ENCODE results near the gene TTC28.
"Not testable (repeated sequence)": the region's sequence is repeated elsewhere in the genome, so short reads cannot be mapped to it uniquely, and the experiment has no call there.

TTC28 gene

DNA sequence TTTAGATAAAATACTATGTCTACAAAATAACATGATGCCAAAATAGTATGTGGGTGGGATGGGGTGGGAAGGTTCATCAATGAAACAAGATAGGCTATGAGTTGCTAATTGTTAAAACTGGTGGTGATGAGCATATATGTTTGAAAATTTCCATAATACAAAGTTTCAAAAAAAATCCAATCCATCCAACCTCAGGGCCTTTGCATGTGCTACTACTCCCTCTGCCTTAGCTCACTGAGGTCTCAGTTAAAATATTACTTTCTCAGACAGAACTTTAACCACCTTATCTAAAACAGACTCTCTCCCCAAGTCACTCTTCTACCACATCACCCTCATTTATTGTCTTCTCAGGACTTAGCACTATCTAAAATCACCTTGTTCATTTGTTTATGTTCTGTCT lies 201.1 kb downstream of the TTC28 start:
- no peaks in the 10 kb centered on the region for H3K36me3 ChIP-seq (ENCODE audit: control insufficient read depth in 1 of 2, insufficient read depth in 2 of 2, low read length in 2 of 2)
- H3K9me3 ChIP-seq (ENCODE audit: control insufficient read depth in 1 of 2, low read length in 2 of 2), result no peaks in the 10 kb centered on the region
- no peaks in the 10 kb centered on the region for H3K27me3 ChIP-seq (ENCODE audit: low read depth, low read length)
- H3K4me3 ChIP-seq (ENCODE audit: low read depth in 1 of 2, low read length in 2 of 2), result no peak overlapping the region
- H3K27ac ChIP-seq (ENCODE audit: low read length), result no peak overlapping the region
- H3K4me1 ChIP-seq (ENCODE audit: control insufficient read depth in 1 of 2, insufficient read depth in 2 of 2, low read length in 2 of 2), result peaks cover 0 to 4% of the 10 kb centered on the region in 2 donors

DNA sequence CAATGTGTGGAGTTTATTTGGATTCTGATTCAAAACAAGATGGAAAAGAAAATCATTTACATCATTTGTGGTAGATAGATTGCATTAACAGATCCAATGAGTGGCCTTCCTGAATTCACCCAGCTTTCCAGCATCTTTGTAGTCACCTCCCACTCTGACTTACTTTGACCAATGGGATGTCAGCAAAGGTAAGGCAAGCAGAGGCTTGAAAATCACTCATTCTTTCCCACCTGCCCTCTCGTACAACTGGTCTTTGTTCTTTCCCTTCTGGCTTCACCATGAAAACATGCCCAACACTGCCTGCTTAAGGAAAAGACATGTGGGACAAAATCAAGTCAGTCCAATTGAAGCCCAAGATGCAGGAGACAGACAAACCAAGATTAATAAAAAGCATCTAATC lies 202.1 kb downstream of the TTC28 start:
- peaks cover 0 to 4% of the 10 kb centered on the region in 2 donors for H3K4me1 ChIP-seq (ENCODE audit: control insufficient read depth in 1 of 2, insufficient read depth in 2 of 2, low read length in 2 of 2)
- H3K4me3 ChIP-seq (ENCODE audit: low read depth in 1 of 2, low read length in 2 of 2), result no peak overlapping the region
- H3K9me3 ChIP-seq (ENCODE audit: control insufficient read depth in 1 of 2, low read length in 2 of 2), result no peaks in the 10 kb centered on the region
- no peak overlapping the region for H3K27ac ChIP-seq (ENCODE audit: low read length)
- no peaks in the 10 kb centered on the region for H3K36me3 ChIP-seq (ENCODE audit: control insufficient read depth in 1 of 2, insufficient read depth in 2 of 2, low read length in 2 of 2)
- no peaks in the 10 kb centered on the region for H3K27me3 ChIP-seq (ENCODE audit: low read depth, low read length)

DNA sequence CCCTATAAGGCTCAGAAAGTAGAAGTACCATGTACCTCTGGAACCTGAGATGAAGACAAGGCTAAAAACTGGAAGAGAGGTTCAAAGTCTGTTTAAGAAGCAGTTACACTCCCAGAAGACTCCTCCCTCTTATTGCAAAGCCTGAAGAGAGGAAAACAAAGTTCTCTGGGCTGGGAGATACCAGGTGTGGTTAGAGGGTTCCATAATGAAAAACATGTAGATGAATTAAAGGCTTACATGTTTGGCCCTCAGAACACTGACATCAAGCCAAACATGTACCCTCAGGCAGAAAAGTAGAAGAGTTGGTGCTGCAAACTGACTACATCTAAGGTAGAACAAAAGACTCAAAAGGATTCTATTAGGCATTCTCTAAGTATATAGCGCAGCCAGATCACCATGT lies 205.3 kb downstream of the TTC28 start:
- H3K27ac ChIP-seq (ENCODE audit: low read length), result no peak overlapping the region
- H3K4me1 ChIP-seq (ENCODE audit: control insufficient read depth in 1 of 2, insufficient read depth in 2 of 2, low read length in 2 of 2), result no peaks in the 10 kb centered on the region
- H3K27me3 ChIP-seq (ENCODE audit: low read depth, low read length), result no peaks in the 10 kb centered on the region
- no peaks in the 10 kb centered on the region for H3K36me3 ChIP-seq (ENCODE audit: control insufficient read depth in 1 of 2, insufficient read depth in 2 of 2, low read length in 2 of 2)
- no peaks in the 10 kb centered on the region for H3K9me3 ChIP-seq (ENCODE audit: control insufficient read depth in 1 of 2, low read length in 2 of 2)
- no peak overlapping the region for H3K4me3 ChIP-seq (ENCODE audit: low read depth in 1 of 2, low read length in 2 of 2)

DNA sequence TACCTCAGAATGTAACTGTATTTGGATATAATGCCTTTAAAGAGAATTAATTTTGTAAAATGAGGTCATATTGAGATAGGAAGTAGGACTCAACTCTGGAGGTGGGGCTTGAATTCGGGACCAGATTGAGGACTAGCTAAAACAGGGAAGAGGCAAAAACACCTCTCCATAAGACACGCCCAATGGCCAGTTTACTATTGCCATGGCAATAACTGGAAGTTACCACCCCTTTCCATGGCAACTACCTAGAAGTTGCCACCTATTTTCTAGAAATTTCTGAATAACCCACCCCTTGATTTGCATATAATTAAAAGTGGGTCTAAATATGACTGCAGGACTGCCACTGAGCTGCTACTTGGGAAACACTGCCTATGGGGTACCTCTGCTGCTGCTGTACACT lies 206.4 kb downstream of the TTC28 start:
- no peaks in the 10 kb centered on the region for H3K27me3 ChIP-seq (ENCODE audit: low read depth, low read length)
- no peaks in the 10 kb centered on the region for H3K4me1 ChIP-seq (ENCODE audit: control insufficient read depth in 1 of 2, insufficient read depth in 2 of 2, low read length in 2 of 2)
- H3K4me3 ChIP-seq (ENCODE audit: low read depth in 1 of 2, low read length in 2 of 2), result no peak overlapping the region
- no peaks in the 10 kb centered on the region for H3K36me3 ChIP-seq (ENCODE audit: control insufficient read depth in 1 of 2, insufficient read depth in 2 of 2, low read length in 2 of 2)
- H3K27ac ChIP-seq (ENCODE audit: low read length), result no peak overlapping the region
- no peaks in the 10 kb centered on the region for H3K9me3 ChIP-seq (ENCODE audit: control insufficient read depth in 1 of 2, low read length in 2 of 2)

DNA sequence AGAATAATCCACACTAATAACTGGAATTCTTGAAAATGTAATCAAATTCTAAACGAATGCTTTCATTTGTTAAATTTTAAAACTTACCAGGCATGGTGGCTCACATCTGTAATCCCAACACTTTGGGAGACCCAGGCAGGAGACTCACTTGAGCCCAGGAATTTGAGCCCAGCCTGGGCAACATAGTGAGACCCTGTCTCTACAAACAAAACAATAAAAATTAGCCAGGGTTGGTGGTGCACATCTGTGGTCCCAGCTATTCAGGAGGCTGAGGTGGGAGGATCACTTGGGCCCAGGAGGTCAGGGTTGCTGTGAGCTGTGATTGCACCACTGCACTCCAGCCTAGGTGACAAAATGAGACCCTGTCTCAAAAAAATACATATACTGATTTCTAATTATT lies 212.6 kb downstream of the TTC28 start:
- H3K36me3 ChIP-seq (ENCODE audit: control insufficient read depth in 1 of 2, insufficient read depth in 2 of 2, low read length in 2 of 2); H3K9me3 ChIP-seq (ENCODE audit: control insufficient read depth in 1 of 2, low read length in 2 of 2); H3K4me3 ChIP-seq (ENCODE audit: low read depth in 1 of 2, low read length in 2 of 2); H3K27ac ChIP-seq (ENCODE audit: low read length); H3K27me3 ChIP-seq (ENCODE audit: low read depth, low read length); H3K4me1 ChIP-seq (ENCODE audit: control insufficient read depth in 1 of 2, insufficient read depth in 2 of 2, low read length in 2 of 2): not testable (repeated sequence)

DNA sequence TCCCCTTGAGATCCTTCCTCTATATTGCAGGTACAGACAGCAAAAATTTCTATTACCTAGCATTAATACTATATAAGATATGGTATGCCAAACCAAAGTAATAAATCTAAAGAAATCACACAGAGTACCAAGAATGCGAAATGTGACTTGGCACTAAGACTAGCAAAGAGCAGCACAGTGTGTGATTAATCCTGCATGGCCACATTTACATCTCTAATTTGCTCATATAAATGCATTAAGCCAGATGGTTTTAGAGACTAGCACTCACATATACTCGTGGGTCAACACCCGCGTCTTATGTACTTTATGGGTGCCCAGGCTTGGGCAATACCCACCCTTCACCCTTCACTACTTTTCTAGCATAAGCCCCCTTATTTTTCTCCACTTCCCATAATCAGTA lies 213.2 kb downstream of the TTC28 start:
- Histone ChIP-seq H3K4me1 (ENCODE audit: control insufficient read depth in 1 of 2, insufficient read depth in 2 of 2, low read length in 2 of 2) (no peaks in the 10 kb centered on the region), H3K9me3 (ENCODE audit: control insufficient read depth in 1 of 2, low read length in 2 of 2) (no peaks in the 10 kb centered on the region), H3K27ac (ENCODE audit: low read length) (no peak overlapping the region), H3K4me3 (ENCODE audit: low read depth in 1 of 2, low read length in 2 of 2) (no peak overlapping the region), H3K27me3 (ENCODE audit: low read depth, low read length) (no peaks in the 10 kb centered on the region), H3K36me3 (ENCODE audit: control insufficient read depth in 1 of 2, insufficient read depth in 2 of 2, low read length in 2 of 2) (no peaks in the 10 kb centered on the region)

DNA sequence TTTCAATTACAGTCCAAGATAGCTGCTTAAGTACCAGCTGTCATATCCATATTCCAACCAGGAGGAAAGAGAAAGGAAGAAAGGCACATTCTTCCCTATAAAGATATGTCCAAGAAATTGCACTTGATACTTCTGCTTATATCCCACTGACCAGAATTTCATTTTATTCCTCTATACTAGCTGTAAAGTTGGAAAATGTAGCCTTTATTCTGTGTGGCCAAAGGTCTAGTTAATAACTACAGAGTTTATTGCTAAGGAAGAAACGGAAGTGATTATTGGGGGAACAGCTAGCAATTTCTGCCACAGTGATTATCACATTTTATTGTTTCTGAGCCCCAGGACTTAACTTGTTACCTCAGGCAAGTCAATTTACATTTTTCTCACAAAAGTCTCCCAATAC lies 213.8 kb downstream of the TTC28 start:
- Histone ChIP-seq H3K27ac (ENCODE audit: low read length) (no peak overlapping the region), H3K27me3 (ENCODE audit: low read depth, low read length) (no peaks in the 10 kb centered on the region), H3K4me1 (ENCODE audit: control insufficient read depth in 1 of 2, insufficient read depth in 2 of 2, low read length in 2 of 2) (no peaks in the 10 kb centered on the region), H3K9me3 (ENCODE audit: control insufficient read depth in 1 of 2, low read length in 2 of 2) (no peaks in the 10 kb centered on the region), H3K36me3 (ENCODE audit: control insufficient read depth in 1 of 2, insufficient read depth in 2 of 2, low read length in 2 of 2) (no peaks in the 10 kb centered on the region), H3K4me3 (ENCODE audit: low read depth in 1 of 2, low read length in 2 of 2) (no peak overlapping the region)

DNA sequence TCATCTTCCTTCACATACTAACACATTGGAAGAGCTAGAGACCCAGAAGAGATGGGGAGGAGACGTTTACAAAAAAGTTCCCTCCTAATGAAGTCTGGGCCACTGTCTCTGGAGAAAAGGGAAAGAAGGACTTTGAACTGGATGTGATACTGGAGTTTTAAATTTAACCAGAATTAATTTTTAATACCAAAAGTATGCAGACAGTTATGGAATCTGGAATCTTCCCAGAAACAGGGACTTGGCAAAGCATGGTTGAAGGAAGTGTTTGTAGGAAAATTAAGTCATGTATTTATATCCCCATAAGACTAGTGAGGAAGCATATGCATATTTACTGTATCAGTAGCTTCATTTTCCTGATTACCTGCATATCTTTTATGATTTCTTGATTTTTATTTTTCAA lies 215.5 kb downstream of the TTC28 start:
- Histone ChIP-seq H3K27me3 (ENCODE audit: low read depth, low read length) (no peaks in the 10 kb centered on the region), H3K9me3 (ENCODE audit: control insufficient read depth in 1 of 2, low read length in 2 of 2) (no peaks in the 10 kb centered on the region), H3K27ac (ENCODE audit: low read length) (no peak overlapping the region), H3K4me3 (ENCODE audit: low read depth in 1 of 2, low read length in 2 of 2) (no peak overlapping the region), H3K36me3 (ENCODE audit: control insufficient read depth in 1 of 2, insufficient read depth in 2 of 2, low read length in 2 of 2) (no peaks in the 10 kb centered on the region), H3K4me1 (ENCODE audit: control insufficient read depth in 1 of 2, insufficient read depth in 2 of 2, low read length in 2 of 2) (no peaks in the 10 kb centered on the region)

DNA sequence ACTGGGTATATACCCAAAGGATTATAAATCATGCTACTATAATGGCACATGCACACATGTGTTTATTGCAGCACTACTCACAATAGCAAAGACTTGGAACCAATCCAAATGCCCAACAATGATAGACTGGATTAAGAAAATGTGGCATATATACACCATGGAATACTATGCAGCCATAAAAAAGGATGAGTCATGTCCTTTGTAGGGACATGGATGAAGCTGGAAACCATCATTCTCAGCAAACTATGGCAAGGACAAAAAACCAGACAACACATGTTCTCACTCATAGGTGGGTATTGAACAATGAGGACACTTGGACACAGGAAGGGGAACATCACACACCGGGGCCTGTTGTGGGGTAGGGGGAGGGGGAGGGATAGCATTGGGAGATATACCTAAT lies 216.2 kb downstream of the TTC28 start:
- H3K4me1 ChIP-seq (ENCODE audit: control insufficient read depth in 1 of 2, insufficient read depth in 2 of 2, low read length in 2 of 2); H3K4me3 ChIP-seq (ENCODE audit: low read depth in 1 of 2, low read length in 2 of 2); H3K36me3 ChIP-seq (ENCODE audit: control insufficient read depth in 1 of 2, insufficient read depth in 2 of 2, low read length in 2 of 2); H3K9me3 ChIP-seq (ENCODE audit: control insufficient read depth in 1 of 2, low read length in 2 of 2); H3K27ac ChIP-seq (ENCODE audit: low read length); H3K27me3 ChIP-seq (ENCODE audit: low read depth, low read length): not testable (repeated sequence)

DNA sequence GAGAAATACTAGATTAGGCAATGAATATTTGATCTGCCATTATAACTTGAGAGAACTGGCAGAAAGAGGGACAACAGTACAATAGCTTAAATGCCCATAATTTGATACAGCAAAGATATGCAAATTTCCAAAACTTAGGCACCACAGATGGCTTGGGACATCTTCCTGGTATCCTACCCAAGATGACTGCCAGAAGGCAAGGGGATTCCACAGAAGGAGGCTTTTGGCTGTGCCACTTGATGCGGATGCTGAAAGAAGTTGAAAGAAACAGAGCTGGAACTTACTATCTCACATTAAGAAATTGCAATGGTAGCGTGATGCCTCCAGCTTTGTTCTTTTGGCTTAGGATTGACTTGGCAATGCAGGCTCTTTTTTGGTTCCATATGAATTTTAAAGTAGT lies 216.7 kb downstream of the TTC28 start:
- Histone ChIP-seq H3K9me3 (ENCODE audit: control insufficient read depth in 1 of 2, low read length in 2 of 2) (no peaks in the 10 kb centered on the region), H3K4me1 (ENCODE audit: control insufficient read depth in 1 of 2, insufficient read depth in 2 of 2, low read length in 2 of 2) (no peaks in the 10 kb centered on the region), H3K4me3 (ENCODE audit: low read depth in 1 of 2, low read length in 2 of 2) (no peak overlapping the region), H3K27ac (ENCODE audit: low read length) (no peak overlapping the region), H3K36me3 (ENCODE audit: control insufficient read depth in 1 of 2, insufficient read depth in 2 of 2, low read length in 2 of 2) (no peaks in the 10 kb centered on the region), H3K27me3 (ENCODE audit: low read depth, low read length) (no peaks in the 10 kb centered on the region)

DNA sequence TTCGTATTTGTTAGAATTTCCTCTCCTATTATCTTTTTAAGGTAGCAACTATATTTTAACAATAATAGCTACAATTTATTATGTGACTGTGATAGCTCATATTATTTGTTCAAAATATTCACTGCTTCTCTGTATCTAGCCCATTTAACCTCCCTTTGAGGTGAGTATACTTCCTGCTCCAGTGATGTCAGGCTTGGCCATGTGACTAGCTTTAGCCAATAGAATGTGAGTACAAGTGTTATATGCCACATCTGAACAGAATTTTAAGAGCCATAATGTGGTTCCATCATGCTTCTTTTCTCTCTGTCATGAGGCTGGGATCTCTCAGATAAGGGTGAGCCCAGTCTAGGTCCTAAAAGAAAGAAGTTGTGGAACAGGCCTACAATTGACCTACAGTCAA lies 217.6 kb downstream of the TTC28 start:
- H3K4me3 ChIP-seq (ENCODE audit: low read depth in 1 of 2, low read length in 2 of 2), result no peak overlapping the region
- no peak overlapping the region for H3K27ac ChIP-seq (ENCODE audit: low read length)
- H3K9me3 ChIP-seq (ENCODE audit: control insufficient read depth in 1 of 2, low read length in 2 of 2), result no peaks in the 10 kb centered on the region
- no peaks in the 10 kb centered on the region for H3K27me3 ChIP-seq (ENCODE audit: low read depth, low read length)
- H3K4me1 ChIP-seq (ENCODE audit: control insufficient read depth in 1 of 2, insufficient read depth in 2 of 2, low read length in 2 of 2), result no peaks in the 10 kb centered on the region
- no peaks in the 10 kb centered on the region for H3K36me3 ChIP-seq (ENCODE audit: control insufficient read depth in 1 of 2, insufficient read depth in 2 of 2, low read length in 2 of 2)

DNA sequence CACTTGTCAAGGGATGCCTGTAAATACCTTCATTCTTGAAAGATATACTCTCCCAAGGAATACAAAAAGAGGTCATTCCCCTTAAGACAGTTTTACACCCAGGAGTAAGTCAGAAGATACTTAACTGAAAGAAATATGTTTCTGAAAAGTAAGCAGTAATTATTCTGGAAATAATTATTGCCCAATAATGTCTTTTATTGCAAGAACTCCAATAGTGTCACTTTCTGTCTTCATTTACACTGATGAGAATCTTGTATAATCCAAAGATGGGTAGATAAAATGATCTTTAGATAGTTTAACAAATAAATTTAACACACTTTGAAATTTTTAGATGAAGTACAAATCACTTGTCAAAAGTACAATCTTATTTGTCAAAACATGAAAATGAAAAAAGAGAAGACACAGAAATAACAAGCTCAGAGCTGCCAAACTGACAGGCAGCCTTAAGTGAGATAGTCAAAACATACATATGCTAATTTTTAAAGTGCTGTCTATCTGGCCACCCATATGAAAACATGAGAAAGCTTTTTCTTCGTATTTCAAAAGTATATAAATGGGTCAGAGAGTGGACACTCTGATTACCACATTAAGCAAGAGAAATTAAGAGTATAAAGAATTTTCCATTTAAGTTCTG lies 225.1 kb downstream of the TTC28 start:
- Histone ChIP-seq H3K27me3 (ENCODE audit: low read depth, low read length) (no peaks in the 10 kb centered on the region), H3K36me3 (ENCODE audit: control insufficient read depth in 1 of 2, insufficient read depth in 2 of 2, low read length in 2 of 2) (no peaks in the 10 kb centered on the region), H3K9me3 (ENCODE audit: control insufficient read depth in 1 of 2, low read length in 2 of 2) (no peaks in the 10 kb centered on the region), H3K4me3 (ENCODE audit: low read depth in 1 of 2, low read length in 2 of 2) (no peak overlapping the region), H3K4me1 (ENCODE audit: control insufficient read depth in 1 of 2, insufficient read depth in 2 of 2, low read length in 2 of 2) (no peaks in the 10 kb centered on the region), H3K27ac (ENCODE audit: low read length) (no peak overlapping the region)

Data from muscle layer of duodenum (tissue), 2 donors.